ENCODE measurements around the gene RNF26.

RNF26 gene

DNA sequence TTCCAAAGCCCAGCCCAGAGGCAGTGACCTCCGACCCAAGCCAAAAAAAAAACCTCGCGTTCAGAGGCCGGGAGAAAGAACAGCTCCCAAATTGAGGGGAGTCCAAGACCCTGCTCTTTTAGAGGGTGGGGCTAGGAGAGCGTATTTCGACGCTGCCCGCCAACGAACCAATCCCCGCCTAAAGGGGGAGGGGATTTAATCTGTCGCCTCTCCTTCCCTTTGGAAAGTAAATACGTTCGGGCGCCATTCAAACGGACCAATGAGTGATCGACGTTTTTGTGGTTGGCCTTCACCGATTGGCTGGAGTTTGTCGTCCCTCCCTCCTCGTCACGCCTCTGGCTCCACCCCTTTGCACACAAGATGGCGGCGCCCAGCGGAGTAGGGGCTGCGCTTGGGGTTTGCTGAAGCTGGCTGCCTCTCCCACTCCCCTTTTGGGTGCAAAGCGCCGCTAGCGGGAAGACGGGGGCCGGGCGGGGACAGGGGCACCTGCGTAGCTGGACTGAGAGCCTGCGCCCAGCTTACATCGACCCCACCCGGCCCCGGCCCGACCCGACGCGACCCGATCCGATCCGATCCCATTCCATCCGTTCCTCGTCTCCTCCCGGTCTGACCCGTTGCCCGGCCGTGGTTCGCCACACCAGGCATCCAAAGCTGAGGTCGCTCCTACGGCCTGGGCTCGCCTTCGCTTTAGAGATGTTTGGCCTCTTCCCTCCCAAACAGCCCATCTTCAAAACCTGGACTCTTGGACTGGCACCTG is at the start of gene RNF26:
RNF26 (plus strand) TSS at position 354 of the 757 bp plus-strand sequence. CDS start 596 bp downstream, outside the sequence.
- no peaks in the 10 kb centered on the region for H3K9me3 ChIP-seq (ENCODE audit: insufficient read depth, low read length)
- H3K4me3 ChIP-seq (ENCODE audit: insufficient read length, low read depth) = peak within 1 kb of the TSS; percentile 93
- H3K36me3 ChIP-seq (ENCODE audit: insufficient read depth, insufficient read length, low read length) = peaks cover 20% of the 10 kb centered on the region
- no peaks in the 10 kb centered on the region for H3K27me3 ChIP-seq (ENCODE audit: insufficient read depth, insufficient read length)
- TF ChIP-seq ZNF274 (IDR thresholded peaks at IDR 0.05; ENCODE audit: low read depth, low read length) = no peak
- TF ChIP-seq YY1 (IDR thresholded peaks at IDR 0.05; ENCODE audit: insufficient read depth, insufficient read length) = peak; percentile 84
- DNase-seq (ENCODE audit: low read depth, low spot score) = peak; percentile 98
- peaks cover 25% of the 10 kb centered on the region for H3K4me1 ChIP-seq (ENCODE audit: insufficient read depth, insufficient read length)
- H3K9ac ChIP-seq (ENCODE audit: insufficient read length, low read depth) = peak within 1 kb of the TSS; percentile 97

DNA sequence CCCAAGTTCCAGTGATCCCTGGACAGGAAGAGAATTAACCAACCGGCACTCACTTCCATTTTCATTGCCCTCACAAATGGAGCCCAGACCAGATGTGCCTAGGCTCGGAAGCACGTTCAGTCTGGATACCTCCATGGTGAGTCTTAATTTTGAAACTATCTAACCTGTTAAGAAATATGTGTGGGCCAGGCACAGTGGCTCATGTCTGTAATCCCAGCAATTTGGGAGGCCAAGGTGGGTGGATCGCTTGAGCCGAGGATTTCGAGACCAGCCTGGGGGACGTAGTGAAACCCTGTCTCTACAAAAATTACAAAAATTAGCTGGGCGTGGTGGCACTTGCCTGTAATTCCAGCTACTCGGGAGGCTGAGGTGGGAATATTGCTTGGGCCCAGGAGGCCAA is 48.9 kb upstream of the RNF26 start:
- no peak for TF ChIP-seq ZNF274 (IDR thresholded peaks at IDR 0.05; ENCODE audit: low read depth, low read length)
- no peak for TF ChIP-seq YY1 (IDR thresholded peaks at IDR 0.05; ENCODE audit: insufficient read depth, insufficient read length)
- TF ChIP-seq SUZ12 (IDR thresholded peaks at IDR 0.05; ENCODE audit: extremely low read depth, insufficient read depth, insufficient read length) = no peak
- Histone ChIP-seq H3K4me1 (ENCODE audit: insufficient read depth, insufficient read length) (no peaks in the 10 kb centered on the region), H3K36me3 (ENCODE audit: insufficient read depth, insufficient read length, low read length) (peaks cover 46% of the 10 kb centered on the region), H3K9ac (ENCODE audit: insufficient read length, low read depth) (no peak overlapping the region), H3K4me3 (ENCODE audit: insufficient read length, low read depth) (no peak overlapping the region), H3K27me3 (ENCODE audit: insufficient read depth, insufficient read length) (no peaks in the 10 kb centered on the region), H3K9me3 (ENCODE audit: insufficient read depth, low read length) (no peaks in the 10 kb centered on the region)
- no peak for DNase-seq (ENCODE audit: low read depth, low spot score)

GRCh38 chr11:119288219-119288618 is 46.1 kb upstream of the RNF26 start:
- Histone ChIP-seq H3K36me3 (ENCODE audit: insufficient read depth, insufficient read length, low read length) (peaks cover 43% of the 10 kb centered on the region), H3K4me3 (ENCODE audit: insufficient read length, low read depth) (no peak overlapping the region), H3K9me3 (ENCODE audit: insufficient read depth, low read length) (peaks cover 5% of the 10 kb centered on the region; the same call in 1 of the 2 replicates), H3K4me1 (ENCODE audit: insufficient read depth, insufficient read length) (no peaks in the 10 kb centered on the region), H3K27me3 (ENCODE audit: insufficient read depth, insufficient read length) (no peaks in the 10 kb centered on the region), H3K9ac (ENCODE audit: insufficient read length, low read depth) (no peak overlapping the region)
- no peak for DNase-seq (ENCODE audit: low read depth, low spot score)
- TF ChIP-seq SUZ12 (IDR thresholded peaks at IDR 0.05; ENCODE audit: extremely low read depth, insufficient read depth, insufficient read length) (no peak), YY1 (IDR thresholded peaks at IDR 0.05; ENCODE audit: insufficient read depth, insufficient read length) (no peak), ZNF274 (IDR thresholded peaks at IDR 0.05; ENCODE audit: low read depth, low read length) (no peak)

- H3K4me1 ChIP-seq (ENCODE audit: insufficient read depth, insufficient read length) = no peaks in the 10 kb centered on the region
- TF ChIP-seq SUZ12 (IDR thresholded peaks at IDR 0.05; ENCODE audit: extremely low read depth, insufficient read depth, insufficient read length) (no peak), ZNF274 (IDR thresholded peaks at IDR 0.05; ENCODE audit: low read depth, low read length) (no peak), YY1 (IDR thresholded peaks at IDR 0.05; ENCODE audit: insufficient read depth, insufficient read length) (no peak)
- no peak overlapping the region for H3K4me3 ChIP-seq (ENCODE audit: insufficient read length, low read depth)
- H3K36me3 ChIP-seq (ENCODE audit: insufficient read depth, insufficient read length, low read length) = peaks cover 30% of the 10 kb centered on the region
- no peak overlapping the region for H3K9ac ChIP-seq (ENCODE audit: insufficient read length, low read depth)
- H3K9me3 ChIP-seq (ENCODE audit: insufficient read depth, low read length) = peaks cover 5% of the 10 kb centered on the region; the same call in 1 of the 2 replicates
- no peaks in the 10 kb centered on the region for H3K27me3 ChIP-seq (ENCODE audit: insufficient read depth, insufficient read length)
- no peak for DNase-seq (ENCODE audit: low read depth, low spot score)
Observed at GRCh38 chr11:119290894-119291497, 43.3 kb upstream of the RNF26 start.

DNA sequence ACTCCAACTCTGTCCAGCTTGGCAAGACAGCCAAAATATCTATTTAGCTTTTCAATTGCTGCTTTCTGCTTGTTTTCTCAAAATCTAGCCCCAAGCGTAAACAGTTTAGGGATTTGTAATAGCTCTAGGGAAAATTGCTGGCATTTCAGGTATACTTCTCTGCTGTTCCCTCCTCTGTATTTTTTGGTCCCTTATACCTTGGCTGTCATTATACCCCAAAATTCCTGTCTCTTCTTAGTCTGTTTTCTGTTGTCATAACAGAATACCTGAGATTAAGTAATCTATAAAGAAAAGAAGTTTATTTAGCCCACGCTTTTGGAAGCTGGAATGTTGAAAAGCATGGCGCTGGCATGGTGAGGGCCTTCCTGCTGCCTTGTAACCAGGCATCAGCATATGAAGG is 40.9 kb upstream of the RNF26 start:
- DNase-seq (ENCODE audit: low read depth, low spot score) = no peak
- no peak overlapping the region for H3K9ac ChIP-seq (ENCODE audit: insufficient read length, low read depth)
- no peaks in the 10 kb centered on the region for H3K27me3 ChIP-seq (ENCODE audit: insufficient read depth, insufficient read length)
- H3K4me1 ChIP-seq (ENCODE audit: insufficient read depth, insufficient read length) = no peaks in the 10 kb centered on the region
- peaks cover 5% of the 10 kb centered on the region; the same call in 1 of the 2 replicates for H3K9me3 ChIP-seq (ENCODE audit: insufficient read depth, low read length)
- no peak overlapping the region for H3K4me3 ChIP-seq (ENCODE audit: insufficient read length, low read depth)
- peaks cover 28% of the 10 kb centered on the region for H3K36me3 ChIP-seq (ENCODE audit: insufficient read depth, insufficient read length, low read length)
- no peak for TF ChIP-seq ZNF274 (IDR thresholded peaks at IDR 0.05; ENCODE audit: low read depth, low read length)

- H3K9me3 ChIP-seq (ENCODE audit: insufficient read depth, low read length) = peaks cover 5% of the 10 kb centered on the region; the same call in 1 of the 2 replicates
- H3K4me3 ChIP-seq (ENCODE audit: insufficient read length, low read depth) = no peak overlapping the region
- no peaks in the 10 kb centered on the region for H3K4me1 ChIP-seq (ENCODE audit: insufficient read depth, insufficient read length)
- peaks cover 38% of the 10 kb centered on the region for H3K36me3 ChIP-seq (ENCODE audit: insufficient read depth, insufficient read length, low read length)
- TF ChIP-seq YY1 (IDR thresholded peaks at IDR 0.05; ENCODE audit: insufficient read depth, insufficient read length) (no peak), ZNF274 (IDR thresholded peaks at IDR 0.05; ENCODE audit: low read depth, low read length) (no peak), SUZ12 (IDR thresholded peaks at IDR 0.05; ENCODE audit: extremely low read depth, insufficient read depth, insufficient read length) (no peak)
- H3K9ac ChIP-seq (ENCODE audit: insufficient read length, low read depth) = no peak overlapping the region
- DNase-seq (ENCODE audit: low read depth, low spot score) = no peak
- no peaks in the 10 kb centered on the region for H3K27me3 ChIP-seq (ENCODE audit: insufficient read depth, insufficient read length)
Observed at GRCh38 chr11:119295178-119295577, 39.1 kb upstream of the RNF26 start.

DNA sequence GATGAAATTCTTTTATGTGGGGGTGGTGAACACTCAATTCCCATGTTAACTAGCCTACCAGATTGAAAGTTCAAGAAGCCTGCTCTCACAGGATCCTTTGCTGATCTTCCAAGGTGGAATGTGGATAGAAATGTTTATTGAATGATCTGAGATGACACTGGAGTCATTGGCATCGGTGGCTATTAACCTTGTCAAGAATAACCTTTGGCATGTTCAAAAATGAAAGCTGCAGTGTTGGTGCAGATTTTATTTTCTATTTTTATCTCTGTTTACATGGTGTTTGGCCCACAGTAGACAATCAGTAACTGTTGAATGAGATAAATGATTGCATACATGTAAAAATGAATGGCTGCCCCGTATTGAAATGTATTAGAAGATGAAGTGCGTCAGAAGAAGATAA is 36.4 kb upstream of the RNF26 start:
- H3K36me3 ChIP-seq (ENCODE audit: insufficient read depth, insufficient read length, low read length) = peaks cover 64% of the 10 kb centered on the region
- no peak overlapping the region for H3K9ac ChIP-seq (ENCODE audit: insufficient read length, low read depth)
- H3K4me3 ChIP-seq (ENCODE audit: insufficient read length, low read depth) = no peak overlapping the region
- no peak for TF ChIP-seq YY1 (IDR thresholded peaks at IDR 0.05; ENCODE audit: insufficient read depth, insufficient read length)
- no peak for TF ChIP-seq ZNF274 (IDR thresholded peaks at IDR 0.05; ENCODE audit: low read depth, low read length)
- no peak for TF ChIP-seq SUZ12 (IDR thresholded peaks at IDR 0.05; ENCODE audit: extremely low read depth, insufficient read depth, insufficient read length)
- H3K4me1 ChIP-seq (ENCODE audit: insufficient read depth, insufficient read length) = no peaks in the 10 kb centered on the region
- H3K27me3 ChIP-seq (ENCODE audit: insufficient read depth, insufficient read length) = no peaks in the 10 kb centered on the region
- no peaks in the 10 kb centered on the region for H3K9me3 ChIP-seq (ENCODE audit: insufficient read depth, low read length)
- DNase-seq (ENCODE audit: low read depth, low spot score) = no peak

Data from NT2/D1 (cell line).